Endothelial cell of coronary artery (primary cell): ENCODE results near the gene ECEL1. TPM values are rescaled to one million over a fixed set of nuclear protein-coding genes. Genes with fewer than 3 reads are reported as not detected.

ENCODE experiments used
- total RNA-seq: library from RNA; depleted of rRNA; stranded (reverse); fragments of >200 nt; gene quantifications from 2 replicates; pipeline ENCODE4 v1.2.3, GENCODE V29; 2014

ECEL1 gene, protein sequence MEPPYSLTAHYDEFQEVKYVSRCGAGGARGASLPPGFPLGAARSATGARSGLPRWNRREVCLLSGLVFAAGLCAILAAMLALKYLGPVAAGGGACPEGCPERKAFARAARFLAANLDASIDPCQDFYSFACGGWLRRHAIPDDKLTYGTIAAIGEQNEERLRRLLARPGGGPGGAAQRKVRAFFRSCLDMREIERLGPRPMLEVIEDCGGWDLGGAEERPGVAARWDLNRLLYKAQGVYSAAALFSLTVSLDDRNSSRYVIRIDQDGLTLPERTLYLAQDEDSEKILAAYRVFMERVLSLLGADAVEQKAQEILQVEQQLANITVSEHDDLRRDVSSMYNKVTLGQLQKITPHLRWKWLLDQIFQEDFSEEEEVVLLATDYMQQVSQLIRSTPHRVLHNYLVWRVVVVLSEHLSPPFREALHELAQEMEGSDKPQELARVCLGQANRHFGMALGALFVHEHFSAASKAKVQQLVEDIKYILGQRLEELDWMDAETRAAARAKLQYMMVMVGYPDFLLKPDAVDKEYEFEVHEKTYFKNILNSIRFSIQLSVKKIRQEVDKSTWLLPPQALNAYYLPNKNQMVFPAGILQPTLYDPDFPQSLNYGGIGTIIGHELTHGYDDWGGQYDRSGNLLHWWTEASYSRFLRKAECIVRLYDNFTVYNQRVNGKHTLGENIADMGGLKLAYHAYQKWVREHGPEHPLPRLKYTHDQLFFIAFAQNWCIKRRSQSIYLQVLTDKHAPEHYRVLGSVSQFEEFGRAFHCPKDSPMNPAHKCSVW
- total RNA-seq = not detected in 2 replicates

GRCh38 chr2:232487385-232488096 lies at the start of gene ECEL1:
ECEL1 (minus strand) TSS chr2:232487834; CDS start chr2:232486653, 1,181 bp downstream.

GRCh38 chr2:232525791-232526371 lies 38.2 kb upstream of the ECEL1 start, which contains the start of gene CHRND:
CHRND (plus strand) TSS chr2:232526160; CDS start chr2:232526216, 56 bp downstream.

GRCh38 chr2:232519581-232520438 lies 32.2 kb upstream of the ECEL1 start, which contains the start of gene PRSS56:
PRSS56 (plus strand) TSS chr2:232520388; CDS start chr2:232520599, 211 bp downstream.

DNA sequence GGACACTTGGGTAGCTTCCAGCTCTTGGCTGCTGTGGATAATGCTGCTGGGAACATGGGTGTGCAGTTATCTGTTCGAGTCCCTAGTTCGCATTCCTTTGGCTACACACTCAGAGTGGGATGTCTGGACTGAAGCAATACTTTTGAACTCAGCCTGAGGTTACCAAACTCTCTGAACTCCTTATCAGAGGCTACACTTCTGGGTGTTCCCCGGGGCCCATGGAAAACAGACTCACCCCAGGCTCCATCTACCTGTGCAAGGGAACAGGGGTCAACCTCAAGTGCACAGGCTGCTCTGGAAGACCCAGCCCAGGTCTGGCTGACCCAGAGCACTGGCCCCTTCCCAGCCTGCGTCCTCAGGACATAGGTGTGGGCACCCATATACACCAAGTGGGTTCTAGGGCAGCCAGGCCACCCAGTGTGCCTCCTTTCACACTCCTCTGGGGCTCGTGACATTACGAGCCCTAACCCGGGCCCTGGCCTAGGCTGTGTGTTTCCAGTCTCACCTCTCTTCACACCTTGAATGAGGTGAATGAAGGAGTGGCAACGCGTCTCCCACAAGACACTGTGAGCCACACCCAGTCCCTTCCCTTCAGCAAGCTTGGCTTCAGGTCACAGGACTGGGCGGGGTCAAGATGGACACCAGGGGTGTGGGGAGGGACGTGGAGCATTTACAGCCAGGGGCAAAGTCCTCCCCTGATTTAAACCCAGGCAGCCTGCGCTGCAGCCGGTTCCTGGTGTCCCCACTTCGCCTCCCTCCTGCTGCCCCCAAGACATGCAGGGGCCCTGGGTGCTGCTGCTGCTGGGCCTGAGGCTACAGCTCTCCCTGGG lies 32.0 kb downstream of the ECEL1 start, which contains the start of gene ALPI:
ALPI (plus strand) TSS at position 728 of the 830 bp plus-strand sequence; CDS start at position 775, 47 bp downstream.

Other genes with a start within 250 kb of the ECEL1 start
- gene ALPP, start 109.1 kb downstream of the ECEL1 start, total RNA-seq = not detected in 2 replicates
- gene ALPG, start 81.0 kb downstream of the ECEL1 start, total RNA-seq = not detected in 2 replicates
- gene ALPI, start 31.7 kb downstream of the ECEL1 start, total RNA-seq = not detected in 2 replicates
- gene PRSS56, start 32.6 kb upstream of the ECEL1 start, total RNA-seq = not detected in 2 replicates
- not detected in 2 replicates for gene CHRND, start 38.3 kb upstream of the ECEL1 start, total RNA-seq
- gene CHRNG, start 51.9 kb upstream of the ECEL1 start, total RNA-seq = not detected in 2 replicates
- 1.2 and 1.8 TPM in 2 replicates for gene TIGD1, start 62.7 kb upstream of the ECEL1 start, total RNA-seq
- gene EIF4E2, start 62.9 kb upstream of the ECEL1 start, total RNA-seq = 185 and 210 TPM in 2 replicates
- 0.47 TPM in 1 of 2 replicates, not detected in the other for gene EFHD1, start 145.8 kb upstream of the ECEL1 start, total RNA-seq
- 45.2 and 50.8 TPM in 2 replicates for gene GIGYF2, start 209.5 kb upstream of the ECEL1 start, total RNA-seq